Cerebellar cortex (tissue), 1 donor: Measurements from ENCODE around the gene ALOX12B.
A peak's percentile ranks its signal among the peaks of the same experiment; 100 is the strongest.
"Not testable (repeated sequence)": the region's sequence is repeated elsewhere in the genome, so short reads cannot be mapped to it uniquely, and the experiment has no call there.

Experiments used
- DNase-seq: peaks from one replicate; pipeline ENCODE4 v3.0.0-alpha.2; 2015; ENCODE audit warnings: low spot score

The ALOX12B gene

DNA sequence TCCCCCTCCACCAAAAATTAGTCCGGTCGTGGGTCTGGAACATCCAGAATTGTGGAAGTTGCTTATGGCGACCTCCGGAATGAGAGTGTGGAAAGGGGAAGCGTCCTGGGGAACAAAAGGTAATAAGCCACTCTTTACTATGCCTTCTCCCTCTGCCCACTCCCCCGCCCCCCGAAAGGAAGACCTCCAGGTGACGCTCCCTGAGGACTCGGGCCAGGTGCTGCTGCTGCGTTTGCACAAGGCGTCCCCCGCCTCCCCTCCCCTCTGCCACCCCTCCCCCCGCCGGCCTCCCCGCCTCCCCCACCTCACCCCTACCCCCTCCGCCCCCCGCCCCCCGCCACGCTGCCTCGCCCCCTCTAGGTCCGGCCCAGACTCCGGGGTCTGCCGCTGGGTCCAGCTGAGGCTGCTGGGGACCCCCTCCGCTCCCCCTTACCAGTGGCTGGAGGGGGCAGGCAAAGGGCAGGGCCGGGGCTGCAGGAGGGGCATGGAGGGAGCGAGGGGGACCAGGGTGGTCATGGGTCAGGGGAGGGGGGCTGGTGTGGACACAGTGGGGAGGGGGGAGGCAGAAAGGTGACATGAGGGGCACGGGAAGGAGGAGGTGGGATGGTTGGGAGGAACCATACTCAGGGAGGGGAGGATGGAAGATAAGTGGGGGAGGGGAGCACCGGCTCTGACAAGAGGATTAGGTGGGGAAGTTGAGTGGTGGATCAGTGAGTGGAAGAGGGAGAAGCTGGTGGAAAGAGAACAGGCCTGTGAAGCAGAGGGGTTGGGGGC, 23.6 kb downstream of the ALOX12B start:
- DNase-seq: no peak

DNA sequence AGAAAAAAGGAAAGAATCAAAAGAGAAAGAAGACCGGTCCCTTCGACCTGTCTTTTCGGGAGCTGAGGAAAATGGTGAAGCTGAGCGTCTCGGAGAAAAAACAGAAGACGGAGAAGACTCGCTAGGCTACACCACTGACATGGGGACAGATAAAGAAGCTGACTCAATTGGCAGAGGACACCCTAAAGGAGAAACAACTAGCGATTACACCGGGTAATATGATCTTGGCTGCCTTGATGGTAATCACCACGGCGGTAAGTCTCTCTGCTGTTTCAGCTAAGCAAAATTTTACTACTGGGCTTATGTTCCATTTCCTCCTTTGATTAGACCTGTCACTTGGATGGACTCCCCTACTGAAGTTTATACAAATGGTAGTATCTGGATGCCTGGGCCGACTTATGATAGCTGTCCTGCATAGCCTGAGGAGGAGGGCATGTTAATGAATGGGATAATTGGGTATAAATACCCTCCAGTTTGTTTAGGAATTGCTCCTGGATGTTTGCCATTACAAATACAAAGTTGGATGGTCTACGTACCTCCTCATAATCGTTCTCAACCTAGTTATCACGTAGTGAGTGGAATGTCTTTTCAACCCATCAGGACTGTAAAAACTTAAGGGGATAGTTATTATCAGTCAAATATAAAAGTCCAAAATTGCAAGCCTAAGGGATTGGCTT, 24.6 kb downstream of the ALOX12B start:
- DNase-seq: no peak

DNA sequence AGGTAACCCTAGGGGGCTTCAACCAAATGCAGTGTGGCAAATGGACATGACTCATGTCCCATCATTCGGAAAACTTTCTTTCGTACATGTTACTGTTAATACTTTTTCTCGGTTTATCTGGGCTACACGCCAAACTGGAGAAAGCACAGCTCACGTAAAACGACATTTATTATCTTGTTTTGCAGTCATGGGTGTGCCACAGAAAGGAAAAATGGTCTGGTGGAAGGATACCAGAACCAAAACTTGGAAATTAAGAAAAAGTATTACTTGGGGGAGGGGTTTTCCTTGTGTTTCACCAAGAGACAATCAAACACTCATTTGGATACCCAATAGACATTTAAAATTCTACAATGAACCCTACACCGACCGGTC, 25.1 kb downstream of the ALOX12B start:
- DNase-seq: no peak

DNA sequence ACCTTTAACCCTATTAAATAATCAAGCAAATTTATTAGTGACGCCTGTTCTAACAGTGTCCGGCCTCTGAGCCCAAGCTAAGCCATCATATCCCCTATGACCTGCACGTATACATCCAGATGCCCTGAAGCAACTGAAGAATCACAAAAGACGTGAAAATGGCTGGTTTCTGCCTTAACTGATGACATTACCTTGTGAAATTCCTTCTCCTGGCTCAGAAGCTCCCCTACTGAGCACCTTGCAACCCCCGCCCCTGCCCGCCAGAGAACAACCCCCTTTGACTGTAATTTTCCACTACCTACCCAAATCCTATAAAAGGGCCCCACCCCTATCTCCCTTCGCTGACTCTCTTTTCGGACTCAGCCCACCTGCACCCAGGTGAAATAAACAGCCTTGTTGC, 25.7 kb downstream of the ALOX12B start:
- DNase-seq: not testable (repeated sequence)

DNA sequence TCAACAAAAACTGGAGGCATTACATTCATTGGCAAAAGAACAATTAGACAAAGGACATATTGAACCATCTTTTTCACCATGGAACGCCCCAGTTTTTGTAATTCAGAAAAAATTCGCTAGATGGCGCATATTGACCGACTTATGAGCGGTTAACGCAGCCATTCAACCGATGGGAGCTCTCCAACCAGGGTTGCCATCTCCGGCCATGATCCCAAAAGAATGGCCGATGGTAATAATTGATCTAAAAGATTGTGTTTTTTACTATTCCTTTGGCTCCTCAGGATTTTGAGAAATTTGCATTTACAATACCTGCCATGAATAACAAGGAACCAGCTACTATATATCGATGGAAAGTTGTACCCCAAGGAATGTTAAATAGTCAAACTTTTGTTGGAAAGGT, 27.2 kb downstream of the ALOX12B start:
- DNase-seq: peak; percentile 86

DNA sequence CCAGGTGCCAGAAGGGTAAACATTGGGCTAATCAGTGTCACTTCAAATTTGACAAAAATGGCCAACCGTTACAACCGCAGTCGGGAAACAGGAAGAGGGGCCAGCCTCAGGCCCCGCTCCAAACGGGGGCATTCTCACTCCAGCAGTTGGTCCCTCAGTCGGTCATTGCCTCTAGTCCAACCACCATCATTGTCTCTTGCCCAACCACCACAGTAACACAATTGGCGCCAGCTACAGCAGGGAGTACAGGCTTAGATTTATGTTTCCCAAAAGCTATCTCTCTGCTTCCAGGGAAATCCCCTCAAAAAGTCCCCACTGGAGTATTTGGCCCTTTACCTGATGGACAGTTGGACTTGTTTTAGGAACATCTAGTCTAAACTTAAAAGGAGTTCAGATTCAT, 28.4 kb downstream of the ALOX12B start:
- DNase-seq: no peak

DNA sequence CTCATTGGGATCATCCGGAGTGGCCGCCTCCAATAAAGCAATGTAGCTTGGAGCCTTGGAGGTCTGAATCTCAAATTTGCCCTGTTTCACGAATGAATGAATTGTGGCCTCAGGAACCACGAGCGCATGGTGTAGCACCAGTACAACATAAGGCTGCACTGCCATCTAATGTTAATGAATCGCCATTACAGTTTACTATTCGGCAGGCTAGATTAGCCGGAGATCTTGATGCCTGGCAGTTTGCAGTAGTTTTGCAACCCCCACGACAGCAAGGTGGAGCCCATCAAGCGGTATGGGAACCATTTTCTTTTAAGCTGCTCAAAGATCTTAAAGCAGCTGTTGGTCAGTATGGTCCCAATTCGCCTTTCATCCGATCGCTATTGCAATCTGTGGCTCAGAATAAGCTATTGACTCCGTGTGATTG, 29.8 kb downstream of the ALOX12B start:
- DNase-seq: peak; percentile 88

DNA sequence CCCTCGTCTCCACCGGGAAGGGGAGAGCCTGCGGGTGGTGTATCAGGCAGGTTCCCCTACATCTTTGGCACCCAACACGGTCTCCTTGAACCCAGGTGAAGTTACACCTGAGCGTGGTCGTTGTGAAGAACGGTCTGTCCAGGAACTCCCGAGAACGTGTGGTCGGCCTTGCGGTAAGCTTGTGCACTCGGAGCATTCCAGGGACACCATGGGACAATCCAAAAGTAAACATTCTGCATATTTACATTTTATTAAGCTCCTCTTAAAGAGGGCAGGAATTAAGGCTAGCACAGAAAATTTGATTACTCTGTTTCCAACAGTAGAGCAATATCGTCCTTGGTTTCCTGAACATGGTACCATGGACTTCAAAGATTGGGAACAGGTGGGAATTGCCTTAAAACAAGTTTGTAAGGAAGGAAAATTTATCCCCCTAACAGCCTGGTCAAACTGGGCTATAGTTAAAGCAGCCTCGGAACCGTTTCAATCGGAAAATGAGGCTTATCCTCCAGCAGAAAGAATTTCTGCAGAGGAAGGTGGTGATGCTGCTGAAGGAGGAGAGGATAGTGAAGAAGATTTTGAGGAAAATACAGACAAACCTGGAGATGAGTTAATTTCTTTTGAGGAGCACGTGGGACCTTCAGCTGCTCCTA, 30.4 kb downstream of the ALOX12B start:
- no peak for DNase-seq

DNA sequence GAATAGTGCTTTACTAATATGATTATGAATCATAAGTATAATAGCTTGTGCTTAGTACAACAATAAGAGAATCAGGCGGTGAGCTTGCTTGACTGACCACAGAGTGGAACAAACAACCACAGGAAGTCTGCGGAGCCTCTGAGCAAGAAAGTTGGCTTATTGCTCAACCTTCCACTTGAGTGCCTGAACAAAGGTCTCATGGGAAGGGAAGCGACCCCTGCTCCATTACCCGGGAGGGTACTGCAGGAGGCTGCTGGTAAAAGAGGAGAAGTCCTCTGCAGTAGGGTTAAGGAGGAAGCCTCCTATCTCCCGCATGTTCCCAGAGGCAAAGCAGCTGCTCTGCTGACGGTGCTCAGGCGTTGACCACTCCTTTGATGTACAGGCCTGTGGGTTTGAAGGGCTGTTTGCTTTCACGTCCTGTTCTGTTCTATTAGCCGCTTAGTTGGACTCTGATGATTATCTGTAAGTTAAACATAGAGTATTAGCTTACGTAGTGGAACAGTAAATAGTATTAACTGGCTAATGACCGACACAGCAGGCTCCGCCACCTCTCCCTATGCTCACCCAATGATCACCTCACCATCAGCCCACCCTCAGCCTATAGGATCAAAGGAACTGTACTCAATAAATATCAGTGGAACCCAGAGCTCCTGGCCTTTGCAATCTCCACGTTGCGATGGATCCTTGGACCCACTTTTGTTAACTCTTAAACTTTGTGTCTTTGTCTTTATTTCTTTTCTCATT, 31.1 kb downstream of the ALOX12B start:
- DNase-seq: no peak

DNA sequence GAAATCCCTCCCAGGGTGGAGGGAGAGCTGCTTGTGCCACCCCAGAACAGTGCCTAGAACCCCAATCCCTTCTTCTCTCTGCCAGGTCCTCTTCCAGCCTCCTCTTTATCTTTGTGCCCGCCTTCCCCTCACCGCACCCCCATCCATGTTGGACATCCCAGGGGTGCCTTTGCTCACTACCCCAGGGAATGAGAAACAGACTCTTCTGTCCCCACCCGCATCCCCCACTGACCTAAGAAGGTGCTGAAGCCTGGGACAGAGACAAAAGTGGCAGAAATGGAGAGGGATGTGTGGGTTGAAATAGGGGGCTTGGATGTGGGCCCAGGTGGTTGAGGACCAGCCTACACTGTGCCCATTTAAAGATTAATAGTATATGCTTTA, 31.7 kb downstream of the ALOX12B start:
- no peak for DNase-seq

DNA sequence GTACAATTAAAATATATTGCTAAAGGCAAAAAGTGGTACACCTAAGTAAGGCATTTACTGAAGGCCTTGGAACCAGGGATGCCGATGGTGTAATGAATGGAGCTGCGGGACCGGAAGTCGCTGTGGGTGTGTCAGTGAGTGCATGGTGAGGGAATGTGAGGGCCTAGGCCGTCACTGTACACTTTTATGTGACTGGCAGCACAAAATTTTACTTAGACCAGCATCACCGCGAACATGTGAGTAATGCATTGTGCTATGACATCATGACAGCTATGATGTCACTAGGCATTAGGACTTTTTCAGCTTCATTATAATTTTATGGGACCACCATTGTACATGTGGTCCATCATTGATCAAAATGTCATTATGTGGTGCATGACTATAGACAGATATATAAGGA, 33.9 kb downstream of the ALOX12B start:
- DNase-seq: no peak

DNA sequence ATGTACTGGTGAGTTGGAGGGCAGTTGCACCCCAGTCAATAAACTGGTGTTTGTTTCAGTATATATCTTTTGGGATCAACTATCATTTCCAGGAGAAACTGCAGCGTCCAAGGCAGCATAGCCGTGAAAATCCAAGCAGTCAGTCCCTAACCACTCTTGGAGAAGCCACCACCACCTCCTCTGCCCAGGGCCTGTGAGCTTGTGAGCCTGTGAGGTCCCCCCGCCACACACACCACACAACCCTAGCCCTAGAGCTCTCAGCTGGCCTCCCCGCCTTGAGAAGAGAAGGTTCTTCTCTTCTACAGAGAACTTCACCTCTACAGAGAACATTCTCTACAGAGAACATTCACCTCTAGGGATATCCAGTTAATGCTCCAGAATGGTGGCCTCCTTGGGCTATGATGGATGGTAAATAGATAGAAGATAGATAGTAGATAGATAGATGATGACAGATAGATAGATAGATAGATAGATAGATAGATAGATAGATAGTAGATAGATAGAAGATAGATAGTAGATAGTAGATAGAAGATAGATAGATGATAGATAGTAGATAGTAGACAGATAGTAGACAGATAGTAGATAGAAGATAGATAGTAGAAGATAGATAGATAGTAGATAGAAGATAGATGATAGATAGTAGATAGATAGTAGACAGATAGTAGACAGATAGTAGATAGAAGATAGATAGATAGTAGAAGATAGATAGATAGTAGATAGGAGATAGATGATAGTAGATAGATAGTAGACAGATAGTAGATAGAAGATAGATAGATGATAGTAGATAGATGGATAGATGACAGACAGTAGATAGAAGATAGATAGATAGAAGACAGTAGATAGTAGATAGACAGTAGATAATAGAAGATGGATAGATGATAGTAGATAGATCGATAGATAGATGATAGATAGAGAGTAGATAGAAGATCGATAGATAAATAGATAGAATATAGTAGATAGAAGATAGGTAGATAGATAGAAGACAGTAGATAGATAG, 35.0 kb downstream of the ALOX12B start:
- DNase-seq: no peak

DNA sequence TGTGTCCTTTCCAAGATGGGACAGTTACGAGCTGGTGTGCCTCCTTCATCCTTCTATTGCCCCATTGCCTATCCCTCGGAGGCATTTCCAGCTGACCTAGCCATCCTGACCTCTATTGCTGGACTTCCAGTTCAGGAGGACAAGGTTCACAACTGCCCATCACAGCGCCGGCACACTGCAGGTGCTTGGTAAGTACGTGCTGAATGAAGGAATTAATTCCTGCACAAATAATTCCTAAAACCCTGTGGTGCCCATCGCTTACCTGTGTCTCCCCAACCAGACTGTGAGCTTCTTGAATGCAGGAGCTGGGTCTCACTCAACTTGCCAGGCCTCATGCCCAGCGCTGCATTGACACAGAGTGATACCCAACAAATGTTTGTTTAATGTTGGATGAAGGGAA, 35.7 kb downstream of the ALOX12B start:
- no peak for DNase-seq

DNA sequence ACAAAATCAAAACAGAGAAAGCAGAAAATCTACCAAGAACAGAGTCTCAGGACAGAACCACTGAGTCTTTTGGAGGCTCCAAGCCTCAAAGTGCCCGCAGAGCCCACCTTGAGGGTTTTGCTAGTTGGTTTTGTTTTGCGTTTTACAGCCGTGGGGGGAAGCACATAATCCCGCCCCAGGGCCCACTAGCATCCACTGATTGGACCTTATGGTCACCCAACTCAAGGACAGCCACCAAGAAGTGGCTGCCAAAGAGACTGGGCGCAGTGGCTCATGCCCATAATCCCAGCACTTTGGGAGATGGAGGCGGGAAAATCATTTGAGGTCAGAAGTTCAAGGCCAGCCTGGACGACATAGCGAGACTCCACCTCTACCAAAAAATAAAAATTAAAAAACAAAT, 38.8 kb downstream of the ALOX12B start:
- no peak for DNase-seq

DNA sequence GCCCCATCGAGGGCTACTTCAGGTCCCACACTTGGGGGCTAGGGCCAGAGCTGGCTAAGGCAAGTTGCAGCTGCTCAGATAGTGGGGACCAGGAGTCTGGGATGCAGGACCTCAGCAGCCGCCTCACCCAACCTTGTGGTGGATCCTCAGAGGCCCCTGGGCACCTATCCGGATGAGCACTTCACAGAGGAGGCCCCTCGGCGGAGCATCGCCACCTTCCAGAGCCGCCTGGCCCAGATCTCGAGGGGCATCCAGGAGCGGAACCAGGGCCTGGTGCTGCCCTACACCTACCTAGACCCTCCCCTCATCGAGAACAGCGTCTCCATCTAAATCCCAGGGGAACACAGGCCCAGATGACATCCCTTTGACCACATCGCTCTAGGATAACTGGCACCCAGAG, 39.3 kb downstream of the ALOX12B start:
- no peak for DNase-seq

DNA sequence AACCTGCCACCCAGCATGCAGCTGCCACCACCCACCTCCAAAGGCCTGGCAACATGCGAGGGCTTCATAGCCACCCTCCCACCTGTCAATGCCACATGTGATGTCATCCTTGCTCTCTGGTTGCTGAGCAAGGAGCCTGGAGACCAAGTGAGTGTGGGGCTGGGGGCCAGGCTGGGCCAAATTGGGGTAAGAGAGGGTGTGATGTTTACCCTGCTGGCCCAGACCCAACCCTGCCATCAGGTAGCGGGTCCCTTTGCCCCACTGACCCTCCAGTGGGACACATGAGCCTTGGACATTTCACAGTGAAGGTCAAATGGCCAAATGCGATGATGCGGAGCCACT, 39.8 kb downstream of the ALOX12B start:
- no peak for DNase-seq

DNA sequence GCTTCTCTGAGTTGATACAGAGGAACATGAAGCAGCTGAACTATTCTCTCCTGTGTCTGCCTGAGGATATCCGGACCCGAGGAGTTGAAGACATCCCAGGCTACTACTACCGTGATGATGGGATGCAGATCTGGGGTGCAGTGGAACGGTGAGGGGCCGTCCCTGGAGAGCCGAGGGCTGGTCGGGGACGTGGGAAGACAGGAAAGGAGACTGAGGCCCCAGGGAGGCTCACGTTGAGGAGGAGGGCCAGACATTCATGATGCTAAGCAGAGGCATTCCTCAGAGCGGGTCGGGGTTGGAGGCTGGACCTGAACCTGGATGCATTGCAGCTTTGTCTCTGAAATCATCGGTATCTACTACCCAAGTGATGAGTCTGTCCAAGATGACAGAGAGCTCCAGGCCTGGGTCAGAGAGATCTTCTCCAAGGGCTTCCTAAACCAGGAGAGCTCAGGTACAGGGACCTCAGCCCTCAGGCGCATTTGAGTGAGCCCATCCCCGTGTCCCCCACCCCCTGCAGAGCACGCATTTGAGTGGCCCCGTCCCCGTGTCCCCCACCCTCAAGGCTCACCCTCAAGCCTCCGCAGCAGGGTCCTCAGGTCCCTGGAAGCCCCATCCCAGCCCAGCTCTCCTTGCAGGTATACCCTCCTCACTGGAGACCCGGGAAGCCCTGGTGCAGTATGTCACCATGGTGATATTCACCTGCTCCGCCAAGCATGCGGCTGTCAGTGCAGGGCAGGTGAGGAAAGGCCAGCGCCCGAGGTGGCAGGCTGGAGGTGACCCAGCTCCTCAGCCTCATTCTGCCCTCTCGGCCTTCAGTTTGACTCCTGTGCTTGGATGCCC, 40.4 kb downstream of the ALOX12B start:
- no peak for DNase-seq

DNA sequence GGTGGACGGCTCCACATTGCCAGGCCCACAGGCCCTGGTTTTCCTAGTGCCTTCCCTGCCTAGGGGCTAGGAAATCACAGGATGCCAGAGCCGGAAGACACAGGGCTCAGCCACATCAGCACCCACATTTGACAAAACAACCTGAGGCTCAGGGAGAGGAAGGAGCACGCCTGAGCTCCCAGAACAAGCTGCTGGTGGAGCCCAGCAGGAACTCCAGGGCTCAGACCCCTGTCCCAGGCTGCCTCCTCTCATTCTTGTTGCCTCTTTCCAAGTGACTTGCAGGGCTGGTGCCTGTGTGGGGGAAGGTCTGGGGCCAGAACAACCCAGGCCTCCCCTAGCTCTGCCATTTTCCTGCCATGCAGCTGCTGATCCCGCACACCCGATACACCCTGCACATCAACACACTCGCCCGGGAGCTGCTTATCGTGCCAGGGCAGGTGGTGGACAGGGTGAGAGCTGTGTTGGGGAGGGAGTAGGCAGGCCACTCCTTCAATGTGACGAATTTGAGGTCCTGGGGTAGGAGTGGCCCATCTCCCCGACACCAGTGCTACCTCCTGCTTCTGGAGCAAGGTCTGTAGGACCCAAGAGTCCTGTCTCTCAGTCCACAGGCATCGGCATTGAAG, 41.1 kb downstream of the ALOX12B start:
- no peak for DNase-seq

DNA sequence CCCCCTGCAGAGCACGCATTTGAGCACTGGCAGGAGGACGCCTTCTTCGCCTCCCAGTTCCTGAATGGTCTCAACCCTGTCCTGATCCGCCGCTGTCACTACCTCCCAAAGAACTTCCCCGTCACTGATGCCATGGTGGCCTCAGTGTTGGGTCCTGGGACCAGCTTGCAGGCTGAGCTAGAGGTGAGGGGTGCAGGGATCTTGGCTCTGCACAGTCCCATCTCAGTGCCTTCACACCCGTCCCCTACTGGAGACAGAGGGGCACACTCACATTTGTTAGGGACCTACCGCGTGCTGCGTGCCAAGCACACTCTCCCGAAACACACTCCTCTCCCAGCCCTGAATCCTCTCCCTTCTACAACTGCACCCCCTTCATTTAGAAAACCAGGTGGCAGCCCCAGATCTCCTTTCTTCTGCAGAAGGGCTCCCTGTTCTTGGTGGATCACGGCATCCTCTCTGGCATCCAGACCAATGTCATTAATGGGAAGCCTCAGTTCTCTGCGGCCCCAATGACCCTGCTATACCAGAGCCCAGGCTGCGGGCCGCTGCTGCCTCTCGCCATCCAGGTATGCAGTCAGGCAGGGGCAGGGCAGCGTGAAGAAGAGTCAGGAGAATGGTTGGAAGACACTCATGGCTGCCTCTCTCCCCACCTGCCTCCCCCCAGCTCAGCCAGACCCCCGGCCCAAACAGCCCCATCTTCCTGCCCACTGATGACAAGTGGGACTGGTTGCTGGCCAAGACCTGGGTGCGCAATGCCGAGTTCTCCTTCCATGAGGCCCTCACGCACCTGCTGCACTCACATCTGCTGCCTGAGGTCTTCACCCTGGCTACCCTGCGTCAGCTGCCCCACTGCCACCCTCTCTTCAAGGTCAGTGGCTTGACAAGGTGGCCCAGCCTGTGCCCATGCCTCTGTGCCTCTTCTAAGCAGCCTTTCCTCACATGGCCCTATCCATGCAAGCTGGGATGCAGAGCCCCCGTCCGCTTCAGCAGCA, 42.4 kb downstream of the ALOX12B start:
- DNase-seq: no peak
